Measurements from ENCODE around the gene IKZF2. TPM values are rescaled to one million over a fixed set of nuclear protein-coding genes. Genes with fewer than 3 reads are reported as not detected.

The IKZF2 gene
- total RNA-seq, 1 experiment from 2014 or later: 8.8 TPM

DNA sequence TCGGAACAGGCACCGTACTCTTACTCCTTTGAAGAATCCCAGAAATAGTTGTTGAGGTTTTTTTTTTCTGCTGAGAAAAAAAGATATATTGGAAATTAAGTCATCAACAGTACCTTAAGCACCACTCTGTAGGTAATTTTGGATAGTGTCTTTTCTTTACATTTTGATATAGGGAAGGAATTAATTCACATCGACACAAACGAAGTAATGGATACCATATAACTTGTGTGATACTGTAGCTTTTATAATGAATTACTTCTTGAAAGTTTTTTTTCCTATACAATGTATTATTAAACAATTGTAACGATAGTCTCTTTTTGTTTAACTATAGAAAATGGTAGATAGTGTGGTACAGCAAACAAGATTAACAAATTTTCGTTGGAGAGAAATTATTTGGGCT is 1.5 kb upstream of the IKZF2 start:
- no peak for DNase-seq (ENCODE audit: unreplicated experiment)
- TF ChIP-seq, protein P1, sequence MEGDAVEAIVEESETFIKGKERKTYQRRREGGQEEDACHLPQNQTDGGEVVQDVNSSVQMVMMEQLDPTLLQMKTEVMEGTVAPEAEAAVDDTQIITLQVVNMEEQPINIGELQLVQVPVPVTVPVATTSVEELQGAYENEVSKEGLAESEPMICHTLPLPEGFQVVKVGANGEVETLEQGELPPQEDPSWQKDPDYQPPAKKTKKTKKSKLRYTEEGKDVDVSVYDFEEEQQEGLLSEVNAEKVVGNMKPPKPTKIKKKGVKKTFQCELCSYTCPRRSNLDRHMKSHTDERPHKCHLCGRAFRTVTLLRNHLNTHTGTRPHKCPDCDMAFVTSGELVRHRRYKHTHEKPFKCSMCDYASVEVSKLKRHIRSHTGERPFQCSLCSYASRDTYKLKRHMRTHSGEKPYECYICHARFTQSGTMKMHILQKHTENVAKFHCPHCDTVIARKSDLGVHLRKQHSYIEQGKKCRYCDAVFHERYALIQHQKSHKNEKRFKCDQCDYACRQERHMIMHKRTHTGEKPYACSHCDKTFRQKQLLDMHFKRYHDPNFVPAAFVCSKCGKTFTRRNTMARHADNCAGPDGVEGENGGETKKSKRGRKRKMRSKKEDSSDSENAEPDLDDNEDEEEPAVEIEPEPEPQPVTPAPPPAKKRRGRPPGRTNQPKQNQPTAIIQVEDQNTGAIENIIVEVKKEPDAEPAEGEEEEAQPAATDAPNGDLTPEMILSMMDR (IDR thresholded peaks at IDR 0.05; ENCODE audit: unreplicated experiment): no peak
- peak overlapping the region; percentile 91 for H3K27ac Mint-ChIP-seq (ENCODE audit: low read depth, unreplicated experiment)
- peak overlapping the region; percentile 86 for H3K4me3 Mint-ChIP-seq (ENCODE audit: unreplicated experiment)
- no TSS peak for BruUV-seq (replicated peaks)
- H3K9me3 Mint-ChIP-seq (ENCODE audit: unreplicated experiment): no peaks in the 10 kb centered on the region
- ChIA-PET CTCF (interaction anchor here (0.5 to 11.9 kb wide), 32 partner anchors 10 to 1834 kb away, joined by 3 to 190 read pairs (median 4); no protein-coding TSS in a partner anchor), POLR2A (interaction anchor here (0.6 to 4.2 kb wide), 16 partner anchors 15 to 464 kb away, joined by 3 to 25 read pairs (median 5); no protein-coding TSS in a partner anchor)
- peaks cover 7% of the 10 kb centered on the region for H3K36me3 Mint-ChIP-seq (ENCODE audit: insufficient read depth, unreplicated experiment)
- no peaks in the 10 kb centered on the region for H3K27me3 Mint-ChIP-seq (ENCODE audit: insufficient read depth, unreplicated experiment)
- H3K4me1 Mint-ChIP-seq (ENCODE audit: insufficient read depth, unreplicated experiment): peaks cover 16% of the 10 kb centered on the region
- intact Hi-C loops (cut with micrococcal nuclease): loop anchor here (1.0 to 5.0 kb wide), 8 partner anchors 86 to 558 kb away; no protein-coding TSS in a partner anchor

GRCh38 chr2:213152065-213152794 is 818 bp upstream of the IKZF2 start:
- Mint-ChIP-seq H3K4me1 (ENCODE audit: insufficient read depth, unreplicated experiment) (peaks cover 18% of the 10 kb centered on the region), H3K9me3 (ENCODE audit: unreplicated experiment) (no peaks in the 10 kb centered on the region), H3K36me3 (ENCODE audit: insufficient read depth, unreplicated experiment) (peaks cover 7% of the 10 kb centered on the region), H3K4me3 (ENCODE audit: unreplicated experiment) (peak overlapping the region; percentile 86), H3K27me3 (ENCODE audit: insufficient read depth, unreplicated experiment) (no peaks in the 10 kb centered on the region), H3K27ac (ENCODE audit: low read depth, unreplicated experiment) (peak overlapping the region; percentile 91)
- POLR2A ChIA-PET: interaction anchor here (0.6 to 4.2 kb wide), 15 partner anchors 15 to 464 kb away, joined by 3 to 25 read pairs (median 4); no protein-coding TSS in a partner anchor
- TF ChIP-seq, protein P1 (IDR thresholded peaks at IDR 0.05; ENCODE audit: unreplicated experiment): peak; percentile 23
- BruUV-seq (replicated peaks): TSS peak; percentile 81
- CTCF ChIA-PET: interaction anchor here (0.5 to 11.9 kb wide), 31 partner anchors 11 to 1834 kb away, joined by 3 to 190 read pairs (median 4); no protein-coding TSS in a partner anchor
- peak; percentile 67 for DNase-seq (ENCODE audit: unreplicated experiment)
- intact Hi-C loops (cut with micrococcal nuclease): loop anchor here (2.0 to 5.0 kb wide), 4 partner anchors 85 to 305 kb away; no protein-coding TSS in a partner anchor

DNA sequence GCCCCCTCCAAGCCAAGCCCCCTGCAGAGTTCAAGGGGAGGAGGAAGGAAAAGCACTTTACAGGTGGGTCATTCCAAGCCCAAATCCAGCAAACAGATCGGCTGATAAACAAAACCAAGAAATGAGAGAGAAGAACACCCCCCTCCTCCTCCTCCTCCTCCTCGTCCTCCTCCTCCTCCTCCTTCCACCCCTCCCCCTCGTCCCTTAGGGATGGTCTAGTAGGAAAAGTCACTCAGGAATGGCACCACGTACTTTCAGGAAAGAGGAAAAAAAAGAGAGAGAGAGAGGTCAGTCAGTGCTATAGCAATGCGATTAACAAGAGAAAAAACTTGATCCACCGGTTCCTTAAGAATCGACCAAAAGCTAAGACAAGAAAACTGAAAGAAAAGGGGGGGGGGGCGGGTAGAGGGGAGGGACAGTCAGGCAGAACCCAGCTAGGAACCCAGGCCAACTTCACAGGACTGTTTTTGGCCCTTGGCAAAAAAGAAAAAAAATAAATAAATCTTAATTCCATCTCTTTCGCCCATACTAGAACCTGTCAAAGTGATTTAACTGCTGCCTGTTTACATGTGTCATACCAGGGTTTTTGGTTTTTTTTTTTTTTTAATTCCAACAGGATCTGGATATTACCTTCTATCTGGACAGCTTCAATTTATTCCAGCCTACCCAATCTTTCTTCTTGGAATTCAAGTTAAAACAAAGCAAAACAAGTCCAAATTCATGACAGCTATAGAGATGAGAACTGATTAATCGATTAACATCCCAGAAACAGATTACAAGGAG is 906 bp downstream of the IKZF2 start:
- no TSS peak for BruUV-seq (replicated peaks)
- TF ChIP-seq, protein P1 (IDR thresholded peaks at IDR 0.05; ENCODE audit: unreplicated experiment): no peak
- no peaks in the 10 kb centered on the region for H3K27me3 Mint-ChIP-seq (ENCODE audit: insufficient read depth, unreplicated experiment)
- POLR2A ChIA-PET: interaction anchor here (0.5 to 4.2 kb wide), 30 partner anchors 9 to 1986 kb away, joined by 3 to 25 read pairs (median 5); no protein-coding TSS in a partner anchor
- CTCF ChIA-PET: interaction anchor here (0.6 to 11.9 kb wide), 20 partner anchors 9 to 555 kb away, joined by 3 to 190 read pairs (median 4); no protein-coding TSS in a partner anchor
- H3K27ac Mint-ChIP-seq (ENCODE audit: low read depth, unreplicated experiment): peak overlapping the region; percentile 91
- intact Hi-C loops (cut with micrococcal nuclease): loop anchor here (5.0 kb wide), 3 partner anchors 83 to 303 kb away; no protein-coding TSS in a partner anchor
- H3K9me3 Mint-ChIP-seq (ENCODE audit: unreplicated experiment): no peaks in the 10 kb centered on the region
- H3K4me3 Mint-ChIP-seq (ENCODE audit: unreplicated experiment): peak overlapping the region; percentile 86
- H3K36me3 Mint-ChIP-seq (ENCODE audit: insufficient read depth, unreplicated experiment): peaks cover 7% of the 10 kb centered on the region
- peak; percentile 17 for DNase-seq (ENCODE audit: unreplicated experiment)
- H3K4me1 Mint-ChIP-seq (ENCODE audit: insufficient read depth, unreplicated experiment): peaks cover 21% of the 10 kb centered on the region
